HuH-7.5 (cell line): ENCODE data around the gene BARX1.
A peak's percentile ranks its signal among the peaks of the same experiment; 100 is the strongest.
"Not testable (repeated sequence)": the region's sequence is repeated elsewhere in the genome, so short reads cannot be mapped to it uniquely, and the experiment has no call there.

Experiments
- DNase-seq: peaks from one replicate; pipeline ENCODE4 v3.0.0; 2011; ENCODE audit warnings: low spot score

Gene BARX1

DNA sequence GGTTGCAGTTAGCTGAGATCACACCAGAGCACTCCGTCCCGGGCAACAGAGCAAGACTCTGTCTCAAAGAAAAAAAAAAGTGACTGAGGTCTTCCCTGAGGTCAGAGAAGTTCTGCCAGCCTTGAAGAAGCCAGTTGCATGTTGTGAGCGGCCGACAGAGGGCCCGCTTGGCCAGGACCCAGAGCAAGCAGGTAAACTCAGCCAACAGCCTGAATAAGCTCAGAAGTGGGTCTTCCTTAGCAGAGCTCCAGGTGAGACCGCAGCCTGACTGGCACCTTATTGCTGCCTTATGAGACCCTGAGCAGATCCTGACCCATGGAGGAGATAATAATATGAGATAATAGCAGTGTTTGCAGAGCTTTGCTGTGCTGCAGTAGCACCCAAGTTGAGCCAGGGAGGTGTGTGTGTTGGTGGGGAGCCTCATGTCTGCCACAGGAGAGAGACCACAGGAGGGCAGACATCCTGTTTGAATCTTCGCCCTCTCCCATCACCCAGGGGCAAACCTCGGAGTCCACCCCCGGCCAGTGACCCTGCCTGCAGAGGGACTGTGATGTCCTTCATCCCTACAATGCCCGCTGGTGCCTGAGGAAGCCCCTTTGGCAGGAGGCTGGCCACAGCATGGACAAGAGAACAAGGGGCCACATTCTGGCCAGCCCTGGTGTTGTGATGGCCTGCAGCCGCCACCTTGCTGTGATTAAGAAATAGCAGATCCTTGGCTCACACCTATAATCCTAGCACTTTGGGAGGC, 10.8 kb upstream of the BARX1 start:
- peak; percentile 14 for DNase-seq

DNA sequence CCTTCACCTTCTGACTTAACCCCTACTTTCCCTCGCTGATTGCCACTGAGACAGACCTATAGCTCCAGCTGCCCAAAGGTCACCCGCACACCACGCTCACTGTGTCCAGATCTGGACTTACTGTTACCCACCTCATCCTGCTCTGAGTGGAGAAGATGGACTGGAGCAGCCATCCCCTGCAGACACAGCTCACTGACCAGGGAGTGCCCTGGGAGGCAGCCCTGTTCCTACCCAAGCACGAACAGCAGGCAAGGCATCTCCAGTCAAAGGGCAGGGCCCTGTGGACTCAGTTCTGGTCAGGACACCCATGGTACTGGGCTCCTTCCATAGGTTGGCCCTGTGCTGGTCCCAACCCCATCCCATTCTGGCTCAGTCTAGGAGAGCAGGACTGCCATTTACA, 9.5 kb upstream of the BARX1 start:
- peak; percentile 10 for DNase-seq

DNA sequence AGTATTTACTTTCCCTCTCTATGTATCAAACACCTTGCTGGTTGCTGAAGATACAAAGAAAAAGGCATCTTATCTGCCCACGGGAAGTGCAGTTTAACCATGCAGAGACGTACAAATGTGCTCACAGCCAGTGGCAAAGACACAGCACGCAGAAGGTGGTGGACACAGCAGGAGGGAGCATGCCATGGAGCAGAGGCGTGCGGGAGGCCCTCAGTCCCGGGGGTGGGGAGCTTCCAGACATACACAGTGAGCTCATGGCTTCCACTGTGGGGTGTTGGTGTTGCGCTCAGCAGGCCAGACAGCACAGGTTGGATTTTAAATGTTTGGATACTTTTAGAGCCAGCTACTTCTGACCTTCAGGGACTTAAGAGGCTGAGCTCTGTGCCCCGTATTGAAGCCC, 8.8 kb upstream of the BARX1 start:
- DNase-seq, result no peak

DNA sequence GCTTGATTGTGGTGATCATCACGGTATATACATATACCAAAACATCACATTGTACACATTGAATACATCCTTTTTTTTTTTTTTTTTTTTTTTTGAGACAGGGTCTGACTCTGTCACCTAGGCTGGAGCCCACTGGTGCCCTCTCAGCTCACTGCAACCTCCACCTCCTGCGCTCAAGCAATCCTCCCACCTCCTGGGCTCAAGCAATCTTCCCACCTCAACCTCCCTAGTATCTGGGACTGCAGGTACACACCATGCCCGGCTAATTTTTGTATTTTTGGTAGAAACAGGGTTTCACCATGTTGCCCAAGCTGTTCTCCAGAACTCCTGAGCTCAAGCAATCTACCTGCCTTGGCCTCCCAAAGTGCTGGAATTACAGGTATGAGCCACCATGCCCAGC, 8.3 kb upstream of the BARX1 start:
- not testable (repeated sequence) for DNase-seq

DNA sequence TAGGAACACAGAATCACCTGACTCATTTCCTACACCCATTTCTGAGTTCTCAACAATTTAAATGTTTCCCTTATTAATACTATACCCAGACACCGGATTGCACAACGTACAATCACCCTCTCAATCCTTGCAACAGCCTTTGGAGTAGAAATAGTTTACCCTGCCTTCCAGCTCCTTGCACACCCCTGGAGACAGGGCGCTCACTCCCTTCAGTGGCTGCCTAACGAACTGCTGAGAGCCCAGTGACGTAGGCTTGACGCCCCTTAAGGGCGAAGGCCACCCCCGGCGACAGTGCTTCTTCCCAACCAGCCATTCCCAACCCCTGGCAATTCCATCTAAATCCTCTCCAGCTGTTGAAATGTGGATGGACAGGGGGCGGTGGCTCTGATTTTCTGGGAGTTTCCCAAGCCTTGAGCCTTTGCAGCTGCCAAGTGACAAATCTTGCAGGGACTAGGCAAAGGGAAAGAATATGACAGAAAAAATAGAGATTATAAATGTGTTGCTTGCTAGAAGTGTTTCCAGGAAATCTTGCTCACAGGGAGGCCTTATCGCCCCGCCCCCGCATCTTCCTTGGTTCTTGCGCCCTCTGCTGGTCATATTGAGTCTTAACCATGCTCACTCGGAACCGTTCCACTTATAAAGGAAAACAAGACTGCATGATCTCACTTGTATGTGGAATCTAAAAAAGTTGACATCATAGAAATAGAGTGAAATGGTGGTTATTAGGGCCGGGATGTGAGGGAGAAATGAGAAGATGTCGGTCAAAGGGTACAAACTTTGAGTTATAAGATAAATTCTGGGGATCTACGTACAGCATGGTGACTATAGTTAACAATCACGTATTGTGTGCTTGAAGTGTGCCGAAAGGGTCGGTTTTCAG, 7.6 kb upstream of the BARX1 start:
- DNase-seq, result peak; percentile 95

DNA sequence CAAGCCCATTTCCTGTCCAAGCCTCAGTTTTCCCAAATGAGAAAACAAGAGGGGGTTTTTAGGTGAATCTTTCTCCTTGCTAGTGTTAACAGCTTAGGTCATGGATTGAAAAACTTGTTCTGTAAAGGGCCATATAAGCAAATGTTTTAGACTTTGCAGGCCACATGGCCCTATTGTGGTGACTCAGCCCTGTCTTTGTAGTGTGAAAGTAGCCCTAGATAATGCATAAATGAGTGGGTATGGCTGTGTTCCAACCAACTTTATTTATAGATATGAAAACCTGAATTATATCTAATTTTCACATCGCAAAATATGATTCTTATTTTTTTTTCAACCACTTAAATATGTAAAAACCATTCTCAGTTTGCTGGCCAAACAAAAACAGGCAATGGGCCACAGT, 6.9 kb upstream of the BARX1 start:
- DNase-seq, result no peak

DNA sequence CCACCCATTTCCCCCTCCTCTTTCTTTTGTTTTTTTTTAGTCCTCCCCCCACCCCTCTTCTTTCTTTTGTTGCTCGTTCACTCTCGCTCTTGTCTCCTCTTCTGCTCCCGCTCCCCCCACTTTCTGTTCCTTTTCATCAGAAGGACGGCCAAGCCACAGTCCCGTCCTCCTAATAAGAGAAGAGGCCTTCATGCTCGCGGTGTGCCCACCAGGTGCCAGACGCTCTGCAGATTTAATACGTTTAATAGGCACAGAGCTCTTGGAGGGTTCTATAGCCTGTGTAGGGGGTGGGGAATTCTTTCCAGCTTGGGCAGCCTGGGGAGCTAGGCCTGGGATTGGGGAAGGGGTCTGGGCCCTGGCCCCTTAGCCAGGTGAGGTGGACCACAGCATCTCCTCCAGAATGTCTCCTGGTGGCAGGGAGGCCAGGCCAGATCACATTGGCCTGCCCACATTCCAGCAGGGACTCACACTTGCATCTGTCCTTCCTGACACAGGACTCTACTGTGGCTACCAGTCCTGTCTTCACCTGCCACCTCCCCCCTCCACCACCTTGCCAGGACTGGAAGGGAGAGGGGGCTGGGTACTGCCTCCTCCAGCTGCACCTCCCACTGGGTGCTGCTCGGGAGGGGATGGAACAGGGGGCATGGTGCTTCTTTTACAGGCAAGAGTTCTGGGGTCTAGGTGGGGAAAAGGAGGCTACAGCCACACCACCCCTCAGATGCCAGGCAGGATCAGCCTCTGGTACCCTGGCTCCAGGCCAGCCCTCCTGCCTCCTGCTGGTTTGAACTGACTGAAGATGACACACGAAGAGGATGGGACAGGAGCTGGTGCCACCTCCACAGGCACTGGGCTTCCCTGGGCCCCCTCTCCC, 6.1 kb upstream of the BARX1 start:
- peak; percentile 23 for DNase-seq

DNA sequence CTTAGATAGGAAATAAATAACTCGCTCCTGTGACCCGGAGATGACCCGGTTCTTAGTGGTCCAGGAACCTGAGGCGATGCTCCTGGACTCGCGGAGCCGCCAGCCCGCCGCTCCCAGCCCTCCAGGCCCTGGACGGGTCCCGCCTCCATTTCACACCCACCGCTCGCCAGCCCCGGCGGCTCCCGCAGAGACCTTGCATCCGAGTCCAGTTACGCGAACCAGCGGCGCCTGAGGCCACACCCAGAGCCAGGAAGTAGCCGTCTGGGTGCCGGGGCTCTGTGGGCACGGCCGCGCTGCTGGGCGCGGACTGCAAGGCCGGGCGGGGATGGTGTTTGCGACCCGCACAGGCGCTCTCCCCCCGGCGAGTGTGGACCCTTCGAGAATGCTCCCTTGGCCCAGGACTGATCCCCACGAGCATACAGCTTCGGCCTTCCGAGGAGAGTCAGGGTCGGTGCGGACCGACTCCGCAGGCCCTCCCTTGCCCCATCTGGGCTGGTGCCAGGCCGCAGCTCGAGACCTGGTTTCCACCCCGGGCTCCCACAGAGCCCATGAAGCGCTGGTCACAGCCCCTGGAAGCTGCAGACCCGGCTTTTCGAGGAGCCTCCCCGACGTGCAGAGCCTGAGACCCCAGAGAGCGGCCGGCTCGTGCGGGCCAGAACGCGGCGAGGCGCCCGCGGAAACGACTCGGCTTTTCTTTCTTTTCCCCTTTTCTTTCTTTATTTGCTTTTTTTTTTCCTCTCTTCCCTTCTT, 5.2 kb upstream of the BARX1 start:
- peak; percentile 7 for DNase-seq

DNA sequence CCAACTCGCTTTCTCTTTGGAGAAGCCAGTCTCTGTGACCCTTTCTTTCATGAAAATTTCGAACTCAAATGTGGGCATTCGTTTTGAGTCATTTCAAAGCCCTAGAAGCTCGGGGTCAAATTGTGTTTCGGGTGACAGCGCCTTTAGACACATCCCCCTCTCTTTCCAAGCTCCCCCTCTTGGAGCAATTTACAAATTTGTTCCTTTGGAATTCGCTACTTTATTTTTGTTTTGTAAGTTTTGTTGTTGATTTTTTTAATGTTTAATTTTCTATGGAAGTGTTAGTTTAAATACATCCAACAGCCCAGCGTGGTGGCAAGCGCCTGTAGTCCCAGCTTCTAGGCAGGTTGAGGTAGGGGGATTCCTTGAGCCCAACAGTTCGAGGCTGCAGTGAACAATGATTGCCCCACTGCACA, 4.6 kb upstream of the BARX1 start:
- peak; percentile 6 for DNase-seq

DNA sequence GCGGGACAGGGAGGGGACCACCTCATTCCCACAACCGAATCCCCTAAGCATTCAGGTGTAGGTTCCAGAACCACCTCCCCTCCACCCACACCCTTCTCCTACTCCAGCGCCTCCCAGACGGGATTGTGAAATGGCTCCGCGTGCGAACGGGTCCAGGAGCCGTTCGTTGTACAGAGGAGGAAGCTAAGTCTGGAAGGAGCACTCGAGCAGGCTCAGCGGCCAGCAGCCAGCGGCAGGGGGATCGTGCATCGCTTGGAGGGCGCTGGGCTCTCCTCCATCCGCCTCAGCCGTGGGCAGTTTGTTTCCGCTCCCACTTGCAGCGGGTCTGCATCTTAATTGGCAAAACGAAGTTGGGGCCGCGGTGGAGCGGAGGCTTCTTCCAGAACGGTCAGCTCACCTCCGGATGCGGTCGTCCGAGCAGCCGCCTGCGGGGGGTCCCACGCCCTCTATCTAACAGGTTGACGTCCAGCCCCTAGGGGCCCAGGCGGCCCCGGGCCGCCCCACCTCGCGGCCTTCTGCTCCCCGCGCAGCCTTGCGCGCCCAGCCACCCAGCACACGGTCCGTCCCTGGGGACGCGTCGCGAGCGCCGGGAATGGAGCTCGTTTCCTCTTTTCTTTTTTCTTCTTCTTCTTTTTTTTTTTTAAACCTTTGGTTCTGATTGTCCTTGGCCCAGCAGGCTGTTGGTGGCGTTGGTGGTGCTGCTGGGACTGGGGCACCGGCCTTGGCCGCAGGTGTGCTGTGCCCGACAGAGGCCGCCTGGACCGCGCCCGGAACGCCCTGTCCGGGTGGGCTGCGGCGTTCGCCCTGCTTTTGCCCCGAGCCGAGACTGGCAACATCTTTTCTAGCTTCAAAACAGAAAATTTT, 3.9 kb upstream of the BARX1 start:
- peak; percentile 61 for DNase-seq

DNA sequence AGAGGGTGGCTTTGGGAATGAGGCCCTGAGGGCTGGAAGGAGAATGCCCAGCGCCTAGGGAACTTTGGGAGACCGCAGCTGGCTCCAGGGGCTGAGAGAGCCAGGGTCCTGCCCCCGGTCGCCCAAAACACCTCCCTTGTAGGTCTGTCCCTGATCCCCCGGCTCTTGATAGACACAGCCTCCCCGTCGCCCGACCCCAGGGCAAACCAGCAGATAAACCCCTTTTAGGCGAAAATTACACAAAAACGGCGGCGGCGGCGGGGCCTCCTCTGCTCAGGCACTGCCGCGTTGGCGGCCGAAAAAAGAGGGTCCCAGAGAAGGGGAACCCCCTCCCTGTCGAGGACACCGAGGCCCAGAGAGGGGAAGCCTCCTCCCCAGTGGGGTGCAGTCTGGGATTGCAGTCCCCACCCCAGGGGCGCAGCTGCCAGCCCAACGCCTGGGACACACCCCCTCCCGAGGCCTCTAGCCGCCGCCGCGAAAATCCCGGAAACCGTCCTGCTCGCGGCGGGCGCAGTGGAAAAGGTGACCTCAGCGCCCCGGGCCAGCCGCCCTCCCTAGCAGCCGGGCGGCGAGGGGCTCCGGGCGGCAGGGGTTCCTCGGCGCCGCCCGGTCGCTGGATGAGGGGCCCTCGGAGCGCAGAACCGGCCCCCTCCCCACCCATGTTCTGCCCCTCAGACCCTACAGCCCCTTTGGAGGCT, 3.1 kb upstream of the BARX1 start:
- no peak for DNase-seq

DNA sequence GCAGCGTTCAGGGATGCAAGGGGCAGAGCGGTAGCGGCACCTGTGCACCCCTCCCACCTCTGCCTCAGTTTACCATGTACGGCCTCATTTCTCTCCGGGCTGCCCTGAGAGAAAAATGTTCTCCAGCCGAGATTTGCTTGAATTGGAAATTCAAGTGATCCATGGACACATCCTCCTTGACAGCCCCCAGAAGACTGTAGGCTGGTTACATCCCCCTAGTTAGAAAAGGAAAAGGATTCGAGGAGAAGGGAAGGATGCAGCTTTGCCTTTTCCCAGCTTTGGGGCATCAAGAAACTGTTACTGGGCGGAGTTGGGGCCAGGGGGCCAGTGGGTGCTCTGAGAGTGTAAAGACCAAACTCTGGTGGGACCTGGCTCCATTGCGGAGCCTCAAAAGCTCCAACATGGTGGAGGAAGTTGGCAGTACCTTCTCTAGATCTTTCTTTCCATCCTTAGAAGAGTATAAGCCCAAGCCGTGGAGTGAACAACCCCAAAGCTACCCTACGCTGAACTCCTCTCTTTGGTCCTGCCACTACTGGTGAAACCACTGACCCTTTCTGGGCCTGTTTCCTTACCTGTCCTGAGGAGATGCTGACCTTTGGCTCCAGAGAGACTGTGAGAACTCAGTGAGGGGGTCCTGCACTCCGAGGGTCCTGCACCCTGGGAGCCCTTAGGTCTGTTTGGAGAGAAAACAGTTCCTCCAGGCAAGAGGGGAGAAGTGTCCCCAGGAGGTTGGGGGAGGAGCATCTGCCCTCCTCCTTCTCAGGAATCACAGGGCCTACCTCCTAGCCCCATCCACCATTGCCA, 1.0 kb upstream of the BARX1 start:
- DNase-seq, result no peak

DNA sequence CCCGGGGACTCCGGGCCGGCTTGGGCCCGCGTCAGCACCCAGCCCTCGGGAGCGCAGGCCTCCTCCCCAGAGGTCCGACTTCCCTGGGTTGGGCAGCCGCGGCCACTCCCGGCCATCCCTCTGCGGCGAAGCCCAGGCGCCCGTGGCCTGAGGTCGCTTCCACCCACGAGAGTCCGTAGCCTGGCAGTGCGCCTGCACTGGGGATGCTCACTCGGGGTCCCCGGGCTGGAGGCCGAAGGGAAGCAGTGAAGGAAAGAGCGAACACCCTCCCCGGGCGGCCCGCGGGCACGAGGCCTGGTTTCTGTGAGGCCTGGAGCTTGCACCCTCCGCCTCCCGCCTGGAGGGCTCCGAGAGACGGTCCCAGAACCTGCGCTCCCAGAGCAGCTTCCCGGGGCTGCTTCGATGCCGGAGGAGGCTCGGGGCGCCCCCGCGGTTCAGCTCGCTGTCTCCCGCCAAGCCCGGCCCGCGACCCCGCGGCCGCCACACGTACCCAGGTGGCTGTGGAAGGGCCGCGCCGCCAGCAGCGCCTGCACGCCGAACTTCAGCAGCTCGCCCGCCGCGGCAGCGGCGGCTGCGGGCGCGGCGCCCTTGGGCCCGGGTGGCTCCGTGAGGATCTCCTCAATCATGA, 607 bp downstream of the BARX1 start:
- no peak for DNase-seq

DNA sequence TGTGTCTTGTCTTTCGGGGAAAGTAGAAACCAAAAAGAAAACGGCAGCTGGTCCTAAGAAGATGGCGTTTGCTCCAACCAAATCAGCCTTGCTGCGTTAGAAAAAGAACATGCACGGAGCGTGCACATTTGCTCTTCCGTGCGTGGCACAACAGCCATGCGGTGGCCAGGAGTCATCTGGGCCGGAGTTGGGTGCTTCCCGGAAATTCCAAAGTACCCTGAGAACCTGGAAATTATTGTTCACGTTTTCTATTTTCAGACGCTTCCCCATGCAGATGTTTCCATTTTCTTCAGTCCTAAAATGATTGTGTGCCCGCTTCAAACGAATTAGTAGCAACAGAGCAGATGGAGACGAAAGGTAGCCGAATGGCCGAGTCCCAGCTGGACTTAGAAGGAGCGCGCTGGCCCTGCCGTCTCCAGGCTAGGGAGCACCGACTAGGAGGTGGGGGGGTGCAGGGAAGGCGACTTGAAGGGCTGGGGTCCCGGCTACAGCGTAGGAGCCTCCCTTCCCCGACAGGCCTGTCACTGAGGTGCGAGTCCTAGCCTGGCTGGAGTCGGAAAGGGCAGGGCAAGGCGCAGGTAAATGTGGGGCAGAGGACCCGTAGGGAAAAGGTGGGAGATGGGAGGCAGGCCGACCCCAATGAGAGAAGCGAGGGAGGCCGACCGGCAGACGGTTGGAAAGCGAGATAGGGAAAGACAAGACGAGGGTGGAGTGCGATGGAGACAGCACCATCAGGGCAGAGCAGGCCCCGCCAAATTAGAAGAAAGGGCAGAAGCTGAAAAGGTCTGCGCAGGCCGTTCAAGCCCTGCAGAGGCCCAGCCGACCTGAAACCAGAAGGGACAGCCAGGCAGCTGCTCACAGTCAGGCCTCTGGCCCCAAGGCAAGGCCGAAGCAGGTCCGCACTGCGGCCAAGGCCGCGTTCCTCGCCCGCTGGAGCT, 1.4 kb downstream of the BARX1 start:
- DNase-seq, result no peak

DNA sequence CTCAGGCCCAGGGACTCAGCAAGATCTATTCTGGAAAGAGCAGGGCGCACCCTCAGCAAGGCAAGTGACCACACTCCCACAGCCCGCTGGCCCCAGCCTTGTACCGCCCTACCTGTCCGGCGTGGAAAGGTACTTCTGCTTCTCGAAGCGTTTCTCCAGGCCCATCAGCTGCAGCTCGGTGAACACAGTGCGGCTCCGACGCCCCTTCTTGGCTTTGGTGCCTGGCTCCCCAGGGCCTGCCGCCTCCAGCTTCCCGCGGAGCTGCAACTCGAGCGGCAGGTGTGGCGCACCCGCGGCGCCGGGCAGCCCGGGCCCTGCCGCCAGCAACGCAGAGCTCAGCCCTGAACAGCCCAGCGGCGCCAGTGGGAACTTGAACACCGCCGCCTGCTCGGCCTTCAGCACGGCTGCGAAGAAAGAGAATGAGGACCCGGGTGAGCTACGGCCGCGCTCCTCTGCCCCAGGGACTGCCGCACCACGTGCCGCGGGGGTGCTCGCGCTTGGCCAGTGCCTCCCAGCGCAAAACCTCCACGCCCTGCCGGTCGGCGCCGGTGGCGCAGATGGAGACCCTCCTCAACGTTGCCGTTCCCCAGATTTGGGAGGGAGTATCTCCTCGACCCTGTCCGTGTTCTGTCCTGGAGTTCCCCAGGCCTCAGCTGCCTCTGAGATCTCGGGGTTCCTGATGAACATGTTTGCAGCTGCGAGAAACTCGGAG, 2.2 kb downstream of the BARX1 start:
- DNase-seq, result no peak

DNA sequence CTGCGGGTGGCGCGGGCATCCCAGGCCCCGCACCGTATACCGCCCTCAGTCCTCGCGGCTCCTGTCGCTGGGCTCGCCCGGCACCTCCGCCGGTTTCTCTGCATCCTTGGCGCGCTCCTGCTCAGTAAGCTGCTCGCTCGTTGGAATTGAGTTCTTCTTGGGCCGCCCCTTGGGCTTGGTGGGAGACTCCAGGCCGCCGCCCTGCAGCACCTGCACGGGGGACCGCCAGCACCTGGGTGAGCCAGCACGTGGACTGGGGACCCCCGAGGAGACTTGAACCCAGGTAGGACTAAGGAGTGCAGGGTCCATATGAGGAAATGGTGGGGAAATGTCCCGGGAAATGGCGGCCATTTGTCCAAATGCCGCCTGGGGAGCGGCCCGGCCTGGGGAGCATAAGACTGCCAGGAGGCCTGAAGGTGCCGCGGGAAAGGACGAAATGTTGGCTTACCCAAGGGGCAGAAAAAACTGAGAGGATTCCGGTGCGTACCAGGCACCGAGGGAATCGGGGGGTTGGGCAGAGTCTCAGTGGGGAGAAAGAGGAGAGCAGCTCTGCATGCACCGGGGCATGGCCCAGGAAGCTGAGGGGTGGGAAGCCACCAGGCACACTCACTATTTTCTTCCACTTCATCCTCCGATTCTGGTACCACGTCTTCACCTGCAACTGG, 2.9 kb downstream of the BARX1 start:
- DNase-seq, result no peak
